Endothelial cell of umbilical vein (primary cell): ENCODE results near the gene LRRN4CL. TPM values are rescaled to one million over a fixed set of nuclear protein-coding genes. Genes with fewer than 3 reads are reported as not detected.

Source experiments
- BruUV-seq: library from RNA; stranded (reverse); fragments of 400-500 nt; replicated peaks from 2 replicates; lab custom pipeline; 2021; lab: Mats Ljungman, UMichigan
- CTCF ChIA-PET: fragments of 300-600, 350-600 bp; sonication (Branson Sonifier 250); formaldehyde crosslinking; loops from one replicate; lab custom pipeline; 2021; ENCODE audit warnings: antibody characterized with exemption, inconsistent platforms; lab: Charles Lee
- POLR2A ChIA-PET: fragments of 300-600, 350-600 bp; sonication (Branson Sonifier 250); formaldehyde crosslinking; loops from one replicate; lab custom pipeline; 2021; ENCODE audit warnings: antibody characterized with exemption, inconsistent platforms; lab: Charles Lee
- DNase-seq: peaks from one replicate; pipeline ENCODE4 v3.0.0-alpha.2; 2011; ENCODE audit warnings: low read depth, low spot score
- FAIRE-seq: peaks from 2 replicates; lab custom pipeline; 2011; peaks lifted over from hg19 to GRCh38; lab: Jason Lieb, UNC
- H2AFZ ChIP-seq: 2 replicates; pipeline ENCODE4 v1.6.0; 2012; ENCODE audit warnings: low read depth, low read length, control low read depth, inconsistent platforms
- H3K27ac ChIP-seq: 2 replicates; pipeline ENCODE4 v1.5.1; 2011; ENCODE audit warnings: low read depth, mild to moderate bottlenecking, control low read depth, low read length, moderate library complexity; ENCODE audit not compliant: insufficient read depth
- H3K27me3 ChIP-seq, 2 experiments: 2 replicates each; pipeline versions ENCODE4 v1.6.0 to v1.6.1; 2011; ENCODE audit warnings: low read length in 2 of 2, mixed read lengths in 1 of 2; ENCODE audit not compliant: control insufficient read depth in 2 of 2, insufficient read depth in 2 of 2
- H3K36me3 ChIP-seq, 2 experiments: 2 replicates in 1 of 2; 3 replicates in 1 of 2; pipeline ENCODE4 v1.5.1; 2011; ENCODE audit warnings: low read length in 2 of 2, mild to moderate bottlenecking in 1 of 2, moderate library complexity in 1 of 2; ENCODE audit not compliant: control insufficient read depth in 2 of 2, insufficient read depth in 2 of 2; ENCODE audit errors: extremely low read depth in 1 of 2
- H3K4me1 ChIP-seq: 3 replicates; pipeline ENCODE4 v1.5.1; 2011; ENCODE audit warnings: mild to moderate bottlenecking, low read length; ENCODE audit not compliant: control insufficient read depth, insufficient read depth; ENCODE audit errors: extremely low read depth
- H3K4me2 ChIP-seq: 2 replicates; pipeline ENCODE4 v1.6.1; 2011; ENCODE audit warnings: low read length, control low read depth, mixed read lengths; ENCODE audit not compliant: insufficient read depth
- H3K4me3 ChIP-seq, 3 experiments: fragments of 200-600 bp in 1 of 3; sonication (generic), shearing (Covaris generic) in 1 of 3; replicated peaks in 1 of 3; 2 replicates each; pipeline ENCODE4 v1.5.1; 2011 to 2016; ENCODE audit warnings: control low read depth in 3 of 3, low read length in 3 of 3, mild to moderate bottlenecking in 2 of 3, inconsistent platforms in 1 of 3, low read depth in 1 of 3, moderate library complexity in 1 of 3; ENCODE audit not compliant: insufficient read depth in 1 of 3
- H3K79me2 ChIP-seq: 2 replicates; pipeline ENCODE4 v1.6.0; 2012; ENCODE audit warnings: low read length, inconsistent platforms; ENCODE audit not compliant: control insufficient read depth, insufficient read depth
- H3K9ac ChIP-seq: replicated peaks from 2 replicates; pipeline ENCODE3; 2011; ENCODE audit warnings: low read length, control low read depth; ENCODE audit not compliant: insufficient read depth; ENCODE audit errors: extremely low read depth
- H3K9me1 ChIP-seq: replicated peaks from 3 replicates; pipeline ENCODE4 v1.6.0; 2011; ENCODE audit warnings: mild to moderate bottlenecking, low read length; ENCODE audit not compliant: control insufficient read depth, insufficient read depth; ENCODE audit errors: extremely low read depth
- H3K9me3 ChIP-seq: replicated peaks from 2 replicates; pipeline ENCODE4 v1.5.1; 2012; ENCODE audit warnings: low read length, inconsistent platforms; ENCODE audit not compliant: control insufficient read depth, insufficient read depth
- H4K20me1 ChIP-seq: replicated peaks from 2 replicates; pipeline ENCODE3; 2011; ENCODE audit warnings: mild to moderate bottlenecking, low read length; ENCODE audit not compliant: control insufficient read depth, insufficient read depth; ENCODE audit errors: extremely low read depth
- CTCF ChIP-seq, 2 donors: IDR thresholded peaks; 1 replicate in 1 of 2; 2 replicates in 1 of 2; pipeline ENCODE4 v1.5.1; 2011; ENCODE audit warnings: low read length in 2 of 2, mild to moderate bottlenecking in 2 of 2, moderate library complexity in 2 of 2, control low read depth in 1 of 2, inconsistent platforms in 1 of 2, low read depth in 1 of 2; ENCODE audit not compliant: insufficient read depth in 1 of 2; ENCODE audit errors: extremely low read depth in 1 of 2
- EZH2 ChIP-seq: IDR thresholded peaks from 2 replicates; pipeline ENCODE4 v1.6.1; 2012; ENCODE audit warnings: borderline replicate concordance, low read depth, mild to moderate bottlenecking, moderate library complexity, low read length, inconsistent platforms; ENCODE audit not compliant: severe bottlenecking
- FOS ChIP-seq: IDR thresholded peaks from 2 replicates; pipeline ENCODE4 v1.6.1; 2011; ENCODE audit warnings: mild to moderate bottlenecking, low read length, moderate library complexity, borderline replicate concordance; ENCODE audit not compliant: insufficient read depth
- GATA2 ChIP-seq: IDR thresholded peaks from 2 replicates; pipeline ENCODE4 v1.7.0; 2011; ENCODE audit warnings: low read depth, mild to moderate bottlenecking, moderate library complexity, mixed read lengths, low read length; ENCODE audit not compliant: insufficient read length, insufficient read depth
- JUN ChIP-seq: IDR thresholded peaks from 2 replicates; pipeline ENCODE4 v1.6.1; 2011; ENCODE audit warnings: borderline replicate concordance, low read depth; ENCODE audit not compliant: insufficient read length, insufficient read depth
- MAX ChIP-seq: IDR thresholded peaks from 2 replicates; pipeline ENCODE4 v1.6.1; 2011; ENCODE audit not compliant: insufficient read depth, insufficient read length
- MYC ChIP-seq: IDR thresholded peaks from one replicate; pipeline ENCODE4 v1.6.1; 2011; ENCODE audit warnings: mild to moderate bottlenecking, low read depth, low read length
- POLR2A ChIP-seq: IDR thresholded peaks from 2 replicates; pipeline ENCODE4 v1.6.1; 2012; ENCODE audit warnings: low read depth, mild to moderate bottlenecking, control low read depth, low read length
- POLR2AphosphoS5 ChIP-seq: IDR thresholded peaks from 2 replicates; pipeline ENCODE4 v1.6.1; 2012; ENCODE audit warnings: low read depth, mild to moderate bottlenecking, control low read depth, low read length, moderate library complexity; ENCODE audit not compliant: insufficient read depth
- dilution Hi-C: fragments of 300-500 bp; cut with MboI; formaldehyde crosslinking; loops from one replicate; pipeline ENCODE4 v1.15.0; 2019; ENCODE audit warnings: low sequenced_read_pairs; ENCODE audit not compliant: extremely low pct_ligation_motif_present
- intact Hi-C: fragments of 100-400 bp; cut with micrococcal nuclease; formaldehyde crosslinking; loops from one replicate; pipeline ENCODE4 v1.10.0; 2022
- polyA plus RNA-seq, 4 experiments: library from polyadenylated mRNA; depleted of rRNA in 3 of 4; stranded (reverse) in 3 of 4; unstranded in 1 of 4; fragments of >200 nt; gene quantifications; 2 replicates each; pipeline versions ENCODE4 v1.2.1 to v1.2.3, GENCODE V29; 2011 to 2012; ENCODE audit warnings: missing spikeins in 1 of 4
- total RNA-seq: library from RNA; stranded (reverse); gene quantifications from 2 replicates; pipeline ENCODE4 v1.2.3, GENCODE V29; 2021

The LRRN4CL gene
- total and polyA plus RNA-seq, 2 donors (not counting 3 experiments of a cell fraction or from before 2014, with no cell fraction given): 0.20 TPM; not detected in 1

- Histone ChIP-seq H3K9ac (no peak overlapping the region), H3K79me2 (peaks cover 43% of the 10 kb centered on the region), H4K20me1 (no peaks in the 10 kb centered on the region), H3K27me3 (no peaks in the 10 kb centered on the region), H3K36me3 (peaks cover 11 to 25% of the 10 kb centered on the region in 2 experiments), H3K4me3 (no peak overlapping the region), H3K9me1 (no peaks in the 10 kb centered on the region), H2AFZ (no peak overlapping the region), H3K4me2 (no peak overlapping the region), H3K4me1 (peaks cover 13% of the 10 kb centered on the region), H3K27ac (no peak overlapping the region), H3K9me3 (no peaks in the 10 kb centered on the region)
- DNase-seq (no peak), FAIRE-seq (no peak)
- no TSS peak for BruUV-seq
- POLR2A ChIA-PET: interaction anchor here (1.2 to 2.5 kb wide), 2 partner anchors 16 to 192 kb away, joined by 4 to 13 read pairs; partner anchors contain the start of genes C11orf98 and CSKMT
- intact Hi-C loops: no loop called here
- CTCF ChIA-PET: interaction anchor here (1.7 to 1.9 kb wide), 2 partner anchors 45 to 58 kb away, joined by 4 read pairs; partner anchors contain the start of gene TUT1
- dilution Hi-C loops: no loop called here
- TF ChIP-seq POLR2AphosphoS5: no peak
- TF ChIP-seq POLR2A: no peak
- no peak for TF ChIP-seq CTCF (IDR thresholded peaks at IDR 0.05; ENCODE audit: extremely low read depth in 1 of 2, insufficient read depth in 1 of 2, low read depth in 1 of 2, low read length in 2 of 2)
- no peak for TF ChIP-seq JUN
- TF ChIP-seq MYC: no peak
- TF ChIP-seq EZH2: no peak
- TF ChIP-seq MAX: no peak
- TF ChIP-seq FOS: no peak
- TF ChIP-seq GATA2: no peak
Measured at GRCh38 chr11:62648967-62649364, 40.4 kb downstream of the LRRN4CL start.
